Skeletal muscle satellite cell (primary cell): ENCODE measurements around the gene ELK1. TPM values are rescaled to one million over a fixed set of nuclear protein-coding genes. Genes with fewer than 3 reads are reported as not detected.

Experiments used
- H3K27me3 ChIP-seq: 2 replicates; pipeline ENCODE4 v1.7.0; 2013; ENCODE audit warnings: low read length; ENCODE audit not compliant: control insufficient read depth, insufficient read depth
- H3K36me3 ChIP-seq: 2 replicates; pipeline ENCODE4 v1.7.0; 2013; ENCODE audit warnings: mild to moderate bottlenecking, control low read depth, low read length; ENCODE audit not compliant: insufficient read depth
- H3K4me1 ChIP-seq: 2 replicates; pipeline ENCODE4 v1.7.0; 2013; ENCODE audit warnings: low read length; ENCODE audit not compliant: control insufficient read depth, insufficient read depth
- H3K4me2 ChIP-seq: 2 replicates; pipeline ENCODE4 v1.7.0; 2013; ENCODE audit warnings: mild to moderate bottlenecking, low read length
- H3K4me3 ChIP-seq: 2 replicates; pipeline ENCODE4 v1.7.0; 2013; ENCODE audit warnings: low read length
- H3K9ac ChIP-seq: 2 replicates; pipeline ENCODE4 v1.7.0; 2013; ENCODE audit warnings: mild to moderate bottlenecking, low read depth, low read length, moderate library complexity
- H3K9me3 ChIP-seq: replicated peaks from 2 replicates; pipeline ENCODE4 v1.7.0; 2013; ENCODE audit warnings: mild to moderate bottlenecking, control low read depth, low read length
- small RNA-seq: library from RNA; depleted of rRNA; stranded (forward); fragments of <200 nt; gene quantifications from one replicate; pipeline ENCODE3, GENCODE V24; 2012

ELK1 gene

GRCh38 chrX:47586043-47586787, 64.1 kb downstream of the ELK1 start:
- H3K4me1 ChIP-seq: peaks cover 25% of the 10 kb centered on the region
- peaks cover 30% of the 10 kb centered on the region for H3K36me3 ChIP-seq
- no peak overlapping the region for H3K4me3 ChIP-seq
- no peak overlapping the region for H3K9ac ChIP-seq
- H3K9me3 ChIP-seq: no peaks in the 10 kb centered on the region
- H3K4me2 ChIP-seq: peak overlapping the region; percentile 92
- no peaks in the 10 kb centered on the region for H3K27me3 ChIP-seq

Small RNAs within 50 kb of the gene (small RNA-seq; reads per million reads assigned to genes)
- gene MIR4769: not detected
